GM18517 (cell line): ENCODE results near the gene ZNF618.
"Not testable (repeated sequence)": the region's sequence is repeated elsewhere in the genome, so short reads cannot be mapped to it uniquely, and the experiment has no call there.

Experiments used
- ATAC-seq: cut with Tn5 transposase; IDR thresholded peaks from one replicate; pipeline ENCODE4 v1.9.1; 2021; ENCODE audit warnings: mild to moderate bottlenecking, moderate library complexity; ENCODE audit not compliant: unreplicated experiment

The ZNF618 gene

GRCh38 chr9:114033397-114034103, 157.4 kb downstream of the ZNF618 start:
- no peak for ATAC-seq

- ATAC-seq: no peak
Measured at GRCh38 chr9:114034196-114034595, 158.1 kb downstream of the ZNF618 start.

GRCh38 chr9:114034661-114035062, 158.6 kb downstream of the ZNF618 start:
- no peak for ATAC-seq

- no peak for ATAC-seq
Measured at GRCh38 chr9:114035221-114035844, 159.2 kb downstream of the ZNF618 start.

- no peak for ATAC-seq
Measured at GRCh38 chr9:114035845-114036801, 160.0 kb downstream of the ZNF618 start.

- no peak for ATAC-seq
Measured at GRCh38 chr9:114037249-114037648, 161.1 kb downstream of the ZNF618 start.

- ATAC-seq: no peak
Measured at GRCh38 chr9:114037961-114038723, 162.0 kb downstream of the ZNF618 start.

- ATAC-seq: no peak
Measured at GRCh38 chr9:114038724-114039313, 162.7 kb downstream of the ZNF618 start.

- no peak for ATAC-seq
Measured at GRCh38 chr9:114039484-114039883, 163.4 kb downstream of the ZNF618 start.

GRCh38 chr9:114043660-114044059, 167.6 kb downstream of the ZNF618 start:
- ATAC-seq: not testable (repeated sequence)

- ATAC-seq: no peak
Measured at GRCh38 chr9:114046237-114046755, 170.2 kb downstream of the ZNF618 start.

GRCh38 chr9:114046875-114047274, 170.8 kb downstream of the ZNF618 start:
- no peak for ATAC-seq

GRCh38 chr9:114047717-114048116, 171.6 kb downstream of the ZNF618 start:
- ATAC-seq: no peak

GRCh38 chr9:114048533-114049415, 172.7 kb downstream of the ZNF618 start:
- no peak for ATAC-seq

GRCh38 chr9:114049441-114050225, 173.5 kb downstream of the ZNF618 start:
- no peak for ATAC-seq

- no peak for ATAC-seq
Measured at GRCh38 chr9:114050226-114050568, 174.1 kb downstream of the ZNF618 start.

GRCh38 chr9:114050646-114051045, 174.5 kb downstream of the ZNF618 start:
- ATAC-seq: no peak

GRCh38 chr9:114051281-114051680, 175.2 kb downstream of the ZNF618 start:
- no peak for ATAC-seq
